IMR-90 (cell line): ENCODE results near the gene STYXL1. TPM values are rescaled to one million over a fixed set of nuclear protein-coding genes. Genes with fewer than 3 reads are reported as not detected.

Experiments used
- ATAC-seq: fragments of 200-7000 bp; cut with Tn5 transposase; 2 replicates; pipeline ENCODE4 v1.9.1; 2020; ENCODE audit warnings: low read depth, mild to moderate bottlenecking, moderate library complexity
- BruUV-seq: library from RNA; stranded (reverse); fragments of 400-500 nt; replicated peaks from 2 replicates; lab custom pipeline; 2021; lab: Mats Ljungman, UMichigan
- CTCF ChIA-PET: fragments of 300-600 bp; formaldehyde crosslinking; extraction: SDS; loops from one replicate; lab custom pipeline; 2021; ENCODE audit warnings: antibody characterized with exemption; lab: Yijun Ruan, JAX
- POLR2A ChIA-PET: fragments of 300-600 bp; sonication (Branson Sonifier 250); formaldehyde crosslinking; loops from one replicate; lab custom pipeline; 2022; ENCODE audit warnings: antibody characterized with exemption; ENCODE audit not compliant: unreplicated experiment; lab: Charles Lee
- DNase-seq: peaks from one replicate; pipeline ENCODE4 v3.0.0; 2013
- H2AFZ ChIP-seq: replicated peaks from 2 replicates; pipeline ENCODE3; 2013; ENCODE audit warnings: low read length, mild to moderate bottlenecking; ENCODE audit not compliant: poor library complexity
- H2AK5ac ChIP-seq: 2 replicates; pipeline ENCODE4 v1.6.1; 2013; ENCODE audit warnings: low read depth, low read length, inconsistent platforms
- H2AK9ac ChIP-seq: replicated peaks from 2 replicates; pipeline ENCODE3; 2013; ENCODE audit warnings: mild to moderate bottlenecking, low read depth, low read length, moderate library complexity; ENCODE audit not compliant: poor library complexity
- H2BK120ac ChIP-seq: 2 replicates; pipeline ENCODE4 v1.6.1; 2013; ENCODE audit warnings: low read depth, low read length, inconsistent platforms
- H2BK15ac ChIP-seq: 3 replicates; pipeline ENCODE4 v1.6.1; 2013; ENCODE audit warnings: low read depth, low read length, inconsistent platforms
- H2BK20ac ChIP-seq: 2 replicates; pipeline ENCODE4 v1.6.1; 2013; ENCODE audit warnings: low read depth, mild to moderate bottlenecking, inconsistent platforms, low read length, moderate library complexity
- H2BK5ac ChIP-seq: 2 replicates; pipeline ENCODE4 v1.6.1; 2013; ENCODE audit warnings: mild to moderate bottlenecking, low read depth, low read length, inconsistent platforms; ENCODE audit not compliant: poor library complexity, severe bottlenecking
- H3K14ac ChIP-seq: replicated peaks from 2 replicates; pipeline ENCODE4 v1.6.1; 2013; ENCODE audit warnings: low read depth, low read length, inconsistent platforms
- H3K18ac ChIP-seq: 2 replicates; pipeline ENCODE4 v1.6.1; 2013; ENCODE audit warnings: low read depth, low read length, control low read depth
- H3K23ac ChIP-seq: 2 replicates; pipeline ENCODE4 v1.6.1; 2013; ENCODE audit warnings: low read depth, low read length, inconsistent platforms
- H3K27ac ChIP-seq: 2 replicates; pipeline ENCODE4 v1.5.1; 2013; ENCODE audit warnings: mild to moderate bottlenecking, control low read depth, low read length; ENCODE audit not compliant: insufficient read depth
- H3K27me3 ChIP-seq: 2 replicates; pipeline ENCODE4 v1.6.1; 2013; ENCODE audit warnings: low read length; ENCODE audit not compliant: control insufficient read depth, insufficient read depth
- H3K36me3 ChIP-seq: 2 replicates; pipeline ENCODE4 v1.6.1; 2013; ENCODE audit warnings: low read length, mixed read lengths; ENCODE audit not compliant: control insufficient read depth, insufficient read depth
- H3K4ac ChIP-seq: 2 replicates; pipeline ENCODE4 v1.6.1; 2013; ENCODE audit warnings: low read depth, low read length, inconsistent platforms
- H3K4me1 ChIP-seq: 2 replicates; pipeline ENCODE4 v1.6.1; 2013; ENCODE audit warnings: low read length, mixed read lengths; ENCODE audit not compliant: control insufficient read depth, insufficient read depth
- H3K4me2 ChIP-seq: 2 replicates; pipeline ENCODE4 v1.6.1; 2013; ENCODE audit warnings: low read depth, mild to moderate bottlenecking, control low read depth, low read length, moderate library complexity
- H3K4me3 ChIP-seq: 2 replicates; pipeline ENCODE4 v1.5.1; 2013; ENCODE audit warnings: low read depth, mild to moderate bottlenecking, control low read depth, low read length, moderate library complexity; ENCODE audit not compliant: insufficient read depth
- H3K56ac ChIP-seq: 2 replicates; pipeline ENCODE4 v1.6.1; 2013; ENCODE audit warnings: low read length, inconsistent platforms; ENCODE audit not compliant: insufficient read depth; ENCODE audit errors: extremely low read depth
- H3K79me1 ChIP-seq, 2 experiments: 2 replicates each; pipeline ENCODE4 v1.6.1; 2013; ENCODE audit warnings: low read length in 2 of 2, inconsistent platforms in 1 of 2, low read depth in 1 of 2
- H3K9ac ChIP-seq: 2 replicates; pipeline ENCODE4 v1.6.1; 2013; ENCODE audit warnings: low read depth, low read length, control low read depth
- H3K9me1 ChIP-seq: 2 replicates; pipeline ENCODE4 v1.6.1; 2013; ENCODE audit warnings: low read length, inconsistent platforms; ENCODE audit not compliant: insufficient read depth
- H3K9me3 ChIP-seq: 2 replicates; pipeline ENCODE4 v1.6.1; 2013; ENCODE audit warnings: low read length; ENCODE audit not compliant: control insufficient read depth, insufficient read depth
- H4K20me1 ChIP-seq: 2 replicates; pipeline ENCODE4 v1.6.1; 2013; ENCODE audit warnings: low read length, inconsistent platforms; ENCODE audit not compliant: insufficient read depth
- H4K5ac ChIP-seq: 2 replicates; pipeline ENCODE4 v1.6.1; 2013; ENCODE audit warnings: mild to moderate bottlenecking, low read depth, low read length, control low read depth
- H4K8ac ChIP-seq, 2 experiments: 2 replicates each; pipeline ENCODE4 v1.6.1; 2013; ENCODE audit warnings: low read depth in 2 of 2, low read length in 2 of 2, control low read depth in 1 of 2, inconsistent platforms in 1 of 2
- H4K91ac ChIP-seq: 2 replicates; pipeline ENCODE4 v1.6.1; 2013; ENCODE audit warnings: low read depth, low read length, inconsistent platforms; ENCODE audit not compliant: insufficient read depth
- BHLHE40 ChIP-seq: fragments of 150-350 bp; IDR thresholded peaks from 2 replicates; pipeline ENCODE4 v1.6.1; 2016; ENCODE audit warnings: mild to moderate bottlenecking, low read depth, low read length
- CHD1 ChIP-seq: IDR thresholded peaks from 2 replicates; pipeline ENCODE4 v1.6.1; 2012; ENCODE audit warnings: low read depth, low read length, improper control_type of control experiment
- CTCF ChIP-seq: conservative IDR thresholded peaks from 2 replicates; pipeline ENCODE4 v1.5.1; 2012; ENCODE audit warnings: mild to moderate bottlenecking, low read depth, low read length, improper control_type of control experiment
- FOS ChIP-seq: fragments of 150-350 bp; IDR thresholded peaks from 2 replicates; pipeline ENCODE4 v1.6.1; 2016; ENCODE audit warnings: low read depth, low read length
- MAFK ChIP-seq: IDR thresholded peaks from 2 replicates; pipeline ENCODE4 v1.6.1; 2012; ENCODE audit warnings: low read depth, low read length, improper control_type of control experiment
- MAZ ChIP-seq: IDR thresholded peaks from 2 replicates; pipeline ENCODE4 v1.6.1; 2012; ENCODE audit warnings: low read depth, mild to moderate bottlenecking, low read length, improper control_type of control experiment, moderate library complexity, borderline replicate concordance
- MXI1 ChIP-seq: IDR thresholded peaks from 2 replicates; pipeline ENCODE4 v1.6.1; 2012; ENCODE audit warnings: low read depth, mild to moderate bottlenecking, low read length, moderate library complexity, borderline replicate concordance
- NFE2L2 ChIP-seq: fragments of 150-350 bp; IDR thresholded peaks from 2 replicates; pipeline ENCODE4 v1.6.1; 2016; ENCODE audit warnings: low read depth, mild to moderate bottlenecking, low read length
- RCOR1 ChIP-seq: IDR thresholded peaks from 2 replicates; pipeline ENCODE4 v1.6.1; 2012; ENCODE audit warnings: mild to moderate bottlenecking, low read length, improper control_type of control experiment; ENCODE audit not compliant: insufficient replicate concordance
- RFX5 ChIP-seq: IDR thresholded peaks from 2 replicates; pipeline ENCODE4 v1.8.0; 2012; ENCODE audit warnings: low read depth, mild to moderate bottlenecking, low read length, moderate library complexity
- SMC3 ChIP-seq: fragments of 150-350 bp; IDR thresholded peaks from 2 replicates; pipeline ENCODE4 v1.6.1; 2016; ENCODE audit warnings: low read depth, mild to moderate bottlenecking, antibody characterized with exemption, low read length, moderate library complexity
- WGBS, 2 experiments: methylation state at CpG; one replicate each; pipeline versions ENCODE4 v1.1.5 to v1.1.7; 2013; ENCODE audit warnings: missing lambda C conversion rate in 2 of 2; ENCODE audit not compliant: insufficient read length in 1 of 2; ENCODE audit errors: extremely low coverage in 2 of 2; 5-methylcytosine and 5-hydroxymethylcytosine counted together
- dilution Hi-C: fragments of 300-500 bp; cut with HindIII; formaldehyde crosslinking; loops from one replicate; pipeline ENCODE4 v1.14.3; 2018; ENCODE audit warnings: low sequenced_read_pairs; ENCODE audit not compliant: unreplicated experiment
- in situ Hi-C: fragments of 300-500 bp; cut with MboI; formaldehyde crosslinking; loops from 3 replicates; pipeline ENCODE4 v1.14.3; 2019; ENCODE audit warnings: low sequenced_read_pairs, inconsistent platforms, mixed read lengths
- intact Hi-C: fragments of 100-400 bp; cut with micrococcal nuclease; formaldehyde crosslinking; loops from 2 replicates; pipeline ENCODE4 v1.10.0; 2022
- polyA plus RNA-seq, 3 experiments: library from polyadenylated mRNA; depleted of rRNA; stranded (reverse); fragments of >200 nt; gene quantifications; 2 replicates each; pipeline ENCODE4 v1.2.3, GENCODE V29; 2012; ENCODE audit warnings: low replicate concordance in 1 of 3
- total RNA-seq: library from RNA; depleted of rRNA; stranded (reverse); fragments of >200 nt; gene quantifications from 2 replicates; pipeline ENCODE4 v1.2.3, GENCODE V29; 2012
- TF ChIP-seq, protein P1 (sequence below): fragments of 150-350 bp; IDR thresholded peaks from 2 replicates; pipeline ENCODE4 v1.6.1; 2016; ENCODE audit warnings: low read depth, mild to moderate bottlenecking, low read length, moderate library complexity, borderline replicate concordance
- TF ChIP-seq, protein P2 (sequence below): fragments of 150-350 bp; IDR thresholded peaks from 2 replicates; pipeline ENCODE4 v1.6.1; 2017; ENCODE audit warnings: mild to moderate bottlenecking, antibody characterized with exemption, low read length, low read depth

Gene STYXL1
- total and polyA plus RNA-seq, 2 of the 4 experiments (the other 2 are of a cell fraction): 66.1 to 73.8 TPM

DNA sequence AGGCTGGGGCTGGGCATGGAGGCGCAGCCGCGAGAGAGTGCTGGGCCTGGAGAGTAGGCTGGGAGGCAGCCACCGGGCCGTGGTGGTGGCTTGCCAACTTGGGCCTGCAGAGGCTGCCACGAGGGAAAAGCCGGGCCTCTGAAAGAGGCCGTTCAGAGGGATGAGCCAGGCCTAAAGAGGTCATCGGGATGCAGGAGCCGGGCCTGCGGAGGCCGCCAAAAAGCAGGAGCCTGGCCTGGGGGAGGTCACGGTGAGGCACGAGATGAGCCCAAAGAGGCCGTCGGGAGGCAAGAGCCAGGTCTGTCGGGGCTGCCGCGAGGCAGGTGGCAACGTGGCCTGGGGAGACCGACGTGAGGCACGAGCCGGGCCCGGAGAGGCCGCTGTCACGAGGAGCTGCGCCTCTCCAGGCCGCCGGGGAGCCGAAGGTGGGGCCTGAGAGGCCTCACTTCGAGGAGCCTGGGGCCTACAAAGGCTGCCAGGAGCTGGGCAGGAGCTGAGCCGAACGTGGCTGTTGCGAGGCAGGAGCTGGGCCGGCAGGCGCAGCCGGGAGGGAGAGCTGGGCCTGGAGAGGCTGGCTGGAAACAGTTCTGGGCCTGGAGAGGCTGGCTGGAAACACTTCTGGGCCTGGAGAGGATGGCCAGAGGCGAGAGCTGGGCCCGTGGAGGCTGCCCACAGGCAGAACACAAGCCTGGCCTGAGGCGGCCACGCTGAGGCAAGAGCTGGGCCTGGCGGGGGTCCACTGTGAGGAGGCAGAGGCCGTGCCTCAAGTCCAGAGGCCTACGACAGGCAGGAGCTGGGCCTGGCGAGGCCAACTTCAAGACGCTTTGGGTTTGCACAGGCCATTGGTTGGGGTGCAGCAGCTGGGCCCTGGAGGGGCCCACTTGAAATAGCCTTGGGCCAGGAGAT is 24.7 kb upstream of the STYXL1 start:
- Histone ChIP-seq H2AFZ (no peak overlapping the region), H4K8ac (no peak overlapping the region), H3K56ac (no peak overlapping the region), H3K36me3 (peaks cover 2% of the 10 kb centered on the region; the same call in 1 of the 2 replicates), H3K79me1 (no peaks in the 10 kb centered on the region), H3K18ac (no peak overlapping the region), H3K27me3 (no peaks in the 10 kb centered on the region), H2AK9ac (peak overlapping the region; percentile 84), H2BK5ac (no peak overlapping the region), H2BK120ac (no peak overlapping the region), H2BK15ac (no peak overlapping the region), H3K4me2 (no peak overlapping the region), H3K9me3 (peaks cover 5% of the 10 kb centered on the region), H4K91ac (0 out of 2 replicates have a peak overlapping the region, but pooled peaks have one; percentile 76), H3K9ac (no peak overlapping the region), H3K4ac (0 out of 2 replicates have a peak overlapping the region, but pooled peaks have one; percentile 64), H3K4me1 (peaks cover 7% of the 10 kb centered on the region), H3K14ac (no peak overlapping the region), H2BK20ac (no peak overlapping the region), H4K20me1 (peaks cover 2% of the 10 kb centered on the region; the same call in 1 of the 2 replicates), H2AK5ac (peak overlapping the region; percentile 1; the same call in 1 of the 2 replicates), H3K4me3 (no peak overlapping the region), H3K23ac (no peak overlapping the region), H3K27ac (no peak overlapping the region), H4K5ac (no peak overlapping the region), H3K9me1 (peaks cover 9% of the 10 kb centered on the region)
- dilution Hi-C loops (no loop called here), intact Hi-C loops (no loop called here), in situ Hi-C loops (no loop called here)
- BruUV-seq: no TSS peak
- ChIA-PET CTCF (no interaction called here), POLR2A (interaction anchor here (0.6 kb wide), 1 partner anchor 140 kb away, joined by 3 read pairs; no protein-coding TSS in a partner anchor)
- WGBS, 2 experiments: 98% methylated on average over 27 of the region's 47 CpGs; no CpG with 5 or more reads in 1 of the 2 experiments
- ATAC-seq (no peak), DNase-seq (no peak)
- no peak for TF ChIP-seq NFE2L2
- no peak for TF ChIP-seq RFX5
- no peak for TF ChIP-seq FOS
- TF ChIP-seq, protein P1, sequence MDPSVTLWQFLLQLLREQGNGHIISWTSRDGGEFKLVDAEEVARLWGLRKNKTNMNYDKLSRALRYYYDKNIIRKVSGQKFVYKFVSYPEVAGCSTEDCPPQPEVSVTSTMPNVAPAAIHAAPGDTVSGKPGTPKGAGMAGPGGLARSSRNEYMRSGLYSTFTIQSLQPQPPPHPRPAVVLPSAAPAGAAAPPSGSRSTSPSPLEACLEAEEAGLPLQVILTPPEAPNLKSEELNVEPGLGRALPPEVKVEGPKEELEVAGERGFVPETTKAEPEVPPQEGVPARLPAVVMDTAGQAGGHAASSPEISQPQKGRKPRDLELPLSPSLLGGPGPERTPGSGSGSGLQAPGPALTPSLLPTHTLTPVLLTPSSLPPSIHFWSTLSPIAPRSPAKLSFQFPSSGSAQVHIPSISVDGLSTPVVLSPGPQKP: no peak
- TF ChIP-seq BHLHE40: no peak
- no peak for TF ChIP-seq RCOR1
- no peak for TF ChIP-seq CTCF
- TF ChIP-seq, protein P2, sequence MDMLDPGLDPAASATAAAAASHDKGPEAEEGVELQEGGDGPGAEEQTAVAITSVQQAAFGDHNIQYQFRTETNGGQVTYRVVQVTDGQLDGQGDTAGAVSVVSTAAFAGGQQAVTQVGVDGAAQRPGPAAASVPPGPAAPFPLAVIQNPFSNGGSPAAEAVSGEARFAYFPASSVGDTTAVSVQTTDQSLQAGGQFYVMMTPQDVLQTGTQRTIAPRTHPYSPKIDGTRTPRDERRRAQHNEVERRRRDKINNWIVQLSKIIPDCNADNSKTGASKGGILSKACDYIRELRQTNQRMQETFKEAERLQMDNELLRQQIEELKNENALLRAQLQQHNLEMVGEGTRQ: no peak
- no peak for TF ChIP-seq CHD1
- TF ChIP-seq MAZ: no peak
- no peak for TF ChIP-seq SMC3
- TF ChIP-seq MXI1: no peak
- TF ChIP-seq MAFK: no peak
